ENCODE data around the gene TFAP2D. TPM values are rescaled to one million over a fixed set of nuclear protein-coding genes. Genes with fewer than 3 reads are reported as not detected.

Gene TFAP2D
- total and polyA plus RNA-seq, 10 of the 15 experiments (the other 5 are each of a cell fraction or from before 2014, with no cell fraction given) = not detected

DNA sequence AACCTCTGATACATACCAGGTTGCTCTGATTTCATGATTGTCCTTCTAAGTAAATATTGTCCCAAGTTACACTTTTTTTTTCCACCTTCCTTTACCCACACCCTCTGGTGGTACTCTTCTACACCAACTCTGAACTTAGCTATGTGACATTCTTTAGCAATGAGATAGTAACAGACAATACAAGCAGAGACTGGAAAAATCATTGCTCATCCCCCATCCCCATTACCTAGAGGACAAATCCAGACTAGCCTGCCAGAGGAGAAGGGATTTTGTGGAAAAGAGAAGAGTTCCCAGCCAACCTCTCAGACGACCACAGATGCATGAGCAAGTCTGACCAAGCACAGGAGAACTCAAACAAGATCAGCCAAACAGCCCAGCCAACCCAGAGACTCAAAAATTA, 72.6 kb downstream of the TFAP2D start (continued):
- TF ChIP-seq MEF2B (IDR thresholded peaks at IDR 0.05; ENCODE audit: partially characterized antibody, poor library complexity, severe bottlenecking) (no peak), RAD51 (IDR thresholded peaks at IDR 0.05) (no peak), LARP7 (IDR thresholded peaks at IDR 0.05) (no peak), MYB (IDR thresholded peaks at IDR 0.05; ENCODE audit: borderline replicate concordance, low read depth, low read length) (no peak), EGR1 (IDR thresholded peaks at IDR 0.05; ENCODE audit: borderline replicate concordance in 1 of 2, low read depth in 2 of 2, low read length in 2 of 2) (no peak), RCOR1 (conservative IDR thresholded peaks at IDR 0.05; ENCODE audit: low read depth, low read length) (no peak), MTA2 (IDR thresholded peaks at IDR 0.05; ENCODE audit: low read depth) (no peak), RAD21 (IDR thresholded peaks at IDR 0.05; ENCODE audit: insufficient read depth, low read depth, low read length) (no peak)
- TF ChIP-seq, protein P1, sequence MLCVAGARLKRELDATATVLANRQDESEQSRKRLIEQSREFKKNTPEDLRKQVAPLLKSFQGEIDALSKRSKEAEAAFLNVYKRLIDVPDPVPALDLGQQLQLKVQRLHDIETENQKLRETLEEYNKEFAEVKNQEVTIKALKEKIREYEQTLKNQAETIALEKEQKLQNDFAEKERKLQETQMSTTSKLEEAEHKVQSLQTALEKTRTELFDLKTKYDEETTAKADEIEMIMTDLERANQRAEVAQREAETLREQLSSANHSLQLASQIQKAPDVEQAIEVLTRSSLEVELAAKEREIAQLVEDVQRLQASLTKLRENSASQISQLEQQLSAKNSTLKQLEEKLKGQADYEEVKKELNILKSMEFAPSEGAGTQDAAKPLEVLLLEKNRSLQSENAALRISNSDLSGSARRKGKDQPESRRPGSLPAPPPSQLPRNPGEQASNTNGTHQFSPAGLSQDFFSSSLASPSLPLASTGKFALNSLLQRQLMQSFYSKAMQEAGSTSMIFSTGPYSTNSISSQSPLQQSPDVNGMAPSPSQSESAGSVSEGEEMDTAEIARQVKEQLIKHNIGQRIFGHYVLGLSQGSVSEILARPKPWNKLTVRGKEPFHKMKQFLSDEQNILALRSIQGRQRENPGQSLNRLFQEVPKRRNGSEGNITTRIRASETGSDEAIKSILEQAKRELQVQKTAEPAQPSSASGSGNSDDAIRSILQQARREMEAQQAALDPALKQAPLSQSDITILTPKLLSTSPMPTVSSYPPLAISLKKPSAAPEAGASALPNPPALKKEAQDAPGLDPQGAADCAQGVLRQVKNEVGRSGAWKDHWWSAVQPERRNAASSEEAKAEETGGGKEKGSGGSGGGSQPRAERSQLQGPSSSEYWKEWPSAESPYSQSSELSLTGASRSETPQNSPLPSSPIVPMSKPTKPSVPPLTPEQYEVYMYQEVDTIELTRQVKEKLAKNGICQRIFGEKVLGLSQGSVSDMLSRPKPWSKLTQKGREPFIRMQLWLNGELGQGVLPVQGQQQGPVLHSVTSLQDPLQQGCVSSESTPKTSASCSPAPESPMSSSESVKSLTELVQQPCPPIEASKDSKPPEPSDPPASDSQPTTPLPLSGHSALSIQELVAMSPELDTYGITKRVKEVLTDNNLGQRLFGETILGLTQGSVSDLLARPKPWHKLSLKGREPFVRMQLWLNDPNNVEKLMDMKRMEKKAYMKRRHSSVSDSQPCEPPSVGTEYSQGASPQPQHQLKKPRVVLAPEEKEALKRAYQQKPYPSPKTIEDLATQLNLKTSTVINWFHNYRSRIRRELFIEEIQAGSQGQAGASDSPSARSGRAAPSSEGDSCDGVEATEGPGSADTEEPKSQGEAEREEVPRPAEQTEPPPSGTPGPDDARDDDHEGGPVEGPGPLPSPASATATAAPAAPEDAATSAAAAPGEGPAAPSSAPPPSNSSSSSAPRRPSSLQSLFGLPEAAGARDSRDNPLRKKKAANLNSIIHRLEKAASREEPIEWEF (IDR thresholded peaks at IDR 0.05; ENCODE audit: insufficient replicate concordance, low read depth, low read length) = no peak
- TF ChIP-seq, protein P2, sequence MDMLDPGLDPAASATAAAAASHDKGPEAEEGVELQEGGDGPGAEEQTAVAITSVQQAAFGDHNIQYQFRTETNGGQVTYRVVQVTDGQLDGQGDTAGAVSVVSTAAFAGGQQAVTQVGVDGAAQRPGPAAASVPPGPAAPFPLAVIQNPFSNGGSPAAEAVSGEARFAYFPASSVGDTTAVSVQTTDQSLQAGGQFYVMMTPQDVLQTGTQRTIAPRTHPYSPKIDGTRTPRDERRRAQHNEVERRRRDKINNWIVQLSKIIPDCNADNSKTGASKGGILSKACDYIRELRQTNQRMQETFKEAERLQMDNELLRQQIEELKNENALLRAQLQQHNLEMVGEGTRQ (IDR thresholded peaks at IDR 0.05; ENCODE audit: borderline replicate concordance, low read depth, low read length) = no peak

Measured in GM12878 (cell line).